Transverse colon (tissue), 3 donors: ENCODE results near the gene MPIG6B.

ENCODE experiments used
- POLR2A ChIP-seq: fragments of 450-650 bp; IDR thresholded peaks from one replicate; pipeline ENCODE4 v1.6.1; 2016; ENCODE audit warnings: antibody characterized with exemption, mild to moderate bottlenecking, moderate library complexity
- TF ChIP-seq, protein P1 (sequence below), 5 experiments: fragments of 200-600 bp in 3 of 5; fragments of 450-650 bp in 2 of 5; sonication (generic) in 3 of 5; IDR thresholded peaks; 1 replicate in 2 of 5; 2 replicates in 3 of 5; pipeline ENCODE4 v1.5.1; 2016 to 2017; ENCODE audit warnings: antibody characterized with exemption in 5 of 5, inconsistent platforms in 3 of 5, mild to moderate bottlenecking in 2 of 5, moderate library complexity in 1 of 5

DNA sequence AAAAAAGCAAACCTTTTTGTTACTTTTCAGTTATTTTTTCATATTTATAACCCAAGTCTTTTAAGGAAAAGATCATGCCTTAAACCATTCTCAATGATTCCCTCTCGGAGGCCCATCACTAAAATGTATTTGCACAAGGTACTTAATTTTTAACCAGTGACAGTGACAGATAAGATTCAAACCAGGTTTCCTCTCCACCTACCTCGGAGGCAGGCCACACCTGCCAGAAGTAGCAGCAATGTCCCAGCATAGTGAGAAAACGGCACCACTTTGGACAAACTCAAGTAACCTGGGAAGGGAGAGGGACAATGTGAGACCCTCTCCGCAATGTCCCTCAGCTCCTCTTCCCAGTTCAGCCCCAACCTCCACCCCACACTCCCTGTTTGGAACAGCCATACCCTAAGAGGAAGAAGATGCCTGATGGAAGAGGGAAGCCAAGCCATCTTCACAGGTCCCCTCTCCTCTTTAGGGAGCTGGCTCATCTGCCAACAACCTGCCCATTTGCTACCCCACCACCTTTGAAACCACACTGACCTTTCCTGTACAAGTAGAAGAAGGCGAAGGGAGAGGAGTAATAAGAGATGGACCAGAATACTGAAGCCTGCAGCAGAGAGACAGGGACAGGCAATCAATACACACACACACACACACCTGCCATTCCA lies 22.3 kb upstream of the MPIG6B start:
- TF ChIP-seq POLR2A, result no peak
- TF ChIP-seq, protein P1, sequence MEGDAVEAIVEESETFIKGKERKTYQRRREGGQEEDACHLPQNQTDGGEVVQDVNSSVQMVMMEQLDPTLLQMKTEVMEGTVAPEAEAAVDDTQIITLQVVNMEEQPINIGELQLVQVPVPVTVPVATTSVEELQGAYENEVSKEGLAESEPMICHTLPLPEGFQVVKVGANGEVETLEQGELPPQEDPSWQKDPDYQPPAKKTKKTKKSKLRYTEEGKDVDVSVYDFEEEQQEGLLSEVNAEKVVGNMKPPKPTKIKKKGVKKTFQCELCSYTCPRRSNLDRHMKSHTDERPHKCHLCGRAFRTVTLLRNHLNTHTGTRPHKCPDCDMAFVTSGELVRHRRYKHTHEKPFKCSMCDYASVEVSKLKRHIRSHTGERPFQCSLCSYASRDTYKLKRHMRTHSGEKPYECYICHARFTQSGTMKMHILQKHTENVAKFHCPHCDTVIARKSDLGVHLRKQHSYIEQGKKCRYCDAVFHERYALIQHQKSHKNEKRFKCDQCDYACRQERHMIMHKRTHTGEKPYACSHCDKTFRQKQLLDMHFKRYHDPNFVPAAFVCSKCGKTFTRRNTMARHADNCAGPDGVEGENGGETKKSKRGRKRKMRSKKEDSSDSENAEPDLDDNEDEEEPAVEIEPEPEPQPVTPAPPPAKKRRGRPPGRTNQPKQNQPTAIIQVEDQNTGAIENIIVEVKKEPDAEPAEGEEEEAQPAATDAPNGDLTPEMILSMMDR (IDR thresholded peaks at IDR 0.05), result no peak
